ENCODE data around the gene SLIRP.
"Not testable (repeated sequence)": the region's sequence is repeated elsewhere in the genome, so short reads cannot be mapped to it uniquely, and the experiment has no call there.

Gene SLIRP

DNA sequence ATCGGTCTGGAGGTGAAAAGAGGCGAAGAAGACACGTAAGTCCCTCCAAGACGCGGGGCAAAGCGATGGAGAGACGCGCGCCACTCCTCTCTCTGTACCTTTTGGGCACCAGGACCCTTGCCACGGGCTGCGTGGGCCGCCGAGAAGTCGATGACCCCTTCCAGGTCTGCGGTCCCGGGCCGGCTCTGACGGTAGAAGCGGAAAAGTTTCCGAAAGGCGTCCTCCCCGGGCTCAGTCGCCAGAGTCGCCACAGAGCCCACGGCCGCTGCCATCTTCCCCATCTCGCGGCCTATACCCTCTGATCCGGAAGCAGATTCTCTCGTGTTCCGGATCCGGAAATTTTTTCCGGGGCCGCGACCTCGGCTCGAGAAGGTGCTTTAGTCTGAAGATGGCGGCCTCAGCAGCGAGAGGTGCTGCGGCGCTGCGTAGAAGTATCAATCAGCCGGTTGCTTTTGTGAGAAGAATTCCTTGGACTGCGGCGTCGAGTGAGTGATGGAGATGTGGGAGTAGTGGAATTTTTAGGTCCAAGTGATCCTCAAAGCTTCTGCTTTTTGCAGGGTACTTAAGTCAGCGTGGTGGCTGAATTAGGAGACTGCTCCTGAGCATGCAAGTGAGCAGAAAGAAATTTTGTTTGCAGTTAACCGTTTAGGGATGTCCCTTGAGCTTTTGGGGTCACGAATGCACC is at the start of gene SLIRP, which contains the start of gene ALKBH1:
TSS of gene SLIRP (plus strand) at position 380 of the 685 bp plus-strand sequence. CDS start at position 389, 9 bp downstream.
TSS of gene ALKBH1 (minus strand) at position 300 of the 685 bp plus-strand sequence. CDS start at position 281, 19 bp downstream.
- Mint-ChIP-seq H3K4me1 (ENCODE audit: low read depth) (peaks cover 29% of the 10 kb centered on the region), H3K4me3 (peak within 1 kb of the TSS; percentile 82)

DNA sequence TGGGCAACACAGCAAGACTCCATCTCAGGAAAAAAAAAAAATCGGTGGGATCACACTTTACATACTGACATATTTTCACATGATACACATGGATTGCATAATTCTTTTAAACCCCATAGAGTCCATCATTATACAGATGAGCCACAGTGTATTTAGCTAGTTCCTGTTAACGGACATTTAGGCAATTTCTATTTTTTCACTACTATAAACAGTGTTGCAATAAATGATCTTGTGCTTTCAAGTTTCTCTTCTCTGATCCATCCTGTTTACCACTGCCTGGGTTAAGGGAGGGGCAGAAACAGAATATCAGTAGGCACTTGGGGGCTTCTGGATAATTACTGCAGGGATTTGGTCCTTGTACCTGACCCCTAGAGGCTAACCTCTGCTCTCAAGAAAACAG is 48.1 kb upstream of the SLIRP start:
- Mint-ChIP-seq H3K36me3 (ENCODE audit: low read depth) (no peaks in the 10 kb centered on the region), H3K4me3 (no peak overlapping the region), H3K4me1 (ENCODE audit: low read depth) (peaks cover 53% of the 10 kb centered on the region), H3K27me3 (no peaks in the 10 kb centered on the region), H3K9me3 (no peaks in the 10 kb centered on the region), H3K27ac (peak overlapping the region; percentile 61)
- intact Hi-C loops (cut with micrococcal nuclease), result loop anchor here (10.0 kb wide), 1 partner anchor 905 kb away; no protein-coding TSS in a partner anchor

More for the DNA sequence above, at the start of gene SLIRP, which contains the start of gene ALKBH1:
- intact Hi-C loops (cut with micrococcal nuclease), result loop anchor here (1.0 to 5.0 kb wide), 3 partner anchors 53 to 251 kb away; partner anchors contain the start of genes ADCK1, SNW1 and VIPAS39
- no peaks in the 10 kb centered on the region for H3K27me3 Mint-ChIP-seq
- peaks cover 72% of the 10 kb centered on the region for H3K36me3 Mint-ChIP-seq (ENCODE audit: low read depth)
- H3K9me3 Mint-ChIP-seq, result no peaks in the 10 kb centered on the region
- H3K27ac Mint-ChIP-seq, result peak within 1 kb of the TSS; percentile 80

DNA sequence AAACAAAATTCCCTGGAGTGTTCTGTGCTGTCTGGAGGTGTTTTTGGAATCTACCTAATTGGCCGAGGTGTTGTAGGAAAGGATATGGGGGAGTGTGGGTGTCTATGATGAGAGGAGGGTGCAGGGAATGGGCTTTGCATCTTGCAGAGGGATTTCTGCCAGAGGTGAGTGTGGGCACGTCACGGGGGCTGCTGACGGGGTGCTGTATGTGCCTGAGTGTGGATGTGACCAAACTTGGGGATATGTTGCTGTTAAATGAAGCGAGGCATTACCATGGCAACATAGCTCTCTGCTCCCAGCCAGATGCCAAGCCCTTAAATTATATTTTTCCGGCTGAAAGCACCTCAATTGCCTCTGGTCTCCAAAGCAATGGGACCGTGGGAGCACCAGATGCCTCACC is 47.1 kb upstream of the SLIRP start:
- Mint-ChIP-seq H3K27ac (no peak overlapping the region), H3K9me3 (no peaks in the 10 kb centered on the region), H3K27me3 (no peaks in the 10 kb centered on the region), H3K4me1 (ENCODE audit: low read depth) (peaks cover 47% of the 10 kb centered on the region), H3K4me3 (no peak overlapping the region), H3K36me3 (ENCODE audit: low read depth) (no peaks in the 10 kb centered on the region)
- intact Hi-C loops (cut with micrococcal nuclease), result no loop called here

DNA sequence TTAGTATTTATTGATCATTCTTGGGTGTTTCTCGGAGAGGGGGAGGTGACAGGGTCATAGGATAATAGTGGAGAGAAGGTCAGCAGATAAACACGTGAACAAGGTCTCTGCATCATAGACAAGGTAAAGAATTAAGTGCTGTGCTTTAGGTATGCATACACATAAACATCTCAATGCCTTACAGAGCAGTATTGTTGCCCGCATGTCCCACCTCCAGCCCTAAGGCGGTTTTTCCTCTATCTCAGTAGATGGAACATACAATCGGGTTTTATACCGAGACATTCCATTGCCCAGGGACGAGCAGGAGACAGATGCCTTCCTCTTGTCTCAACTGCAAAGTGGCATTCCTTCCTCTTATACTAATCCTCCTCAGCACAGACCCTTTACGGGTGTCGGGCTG is 46.3 kb upstream of the SLIRP start:
- H3K36me3 Mint-ChIP-seq (ENCODE audit: low read depth); H3K27ac Mint-ChIP-seq; H3K27me3 Mint-ChIP-seq; H3K9me3 Mint-ChIP-seq; intact Hi-C loops (cut with micrococcal nuclease); H3K4me3 Mint-ChIP-seq: not testable (repeated sequence)
- peaks cover 48% of the 10 kb centered on the region for H3K4me1 Mint-ChIP-seq (ENCODE audit: low read depth)

DNA sequence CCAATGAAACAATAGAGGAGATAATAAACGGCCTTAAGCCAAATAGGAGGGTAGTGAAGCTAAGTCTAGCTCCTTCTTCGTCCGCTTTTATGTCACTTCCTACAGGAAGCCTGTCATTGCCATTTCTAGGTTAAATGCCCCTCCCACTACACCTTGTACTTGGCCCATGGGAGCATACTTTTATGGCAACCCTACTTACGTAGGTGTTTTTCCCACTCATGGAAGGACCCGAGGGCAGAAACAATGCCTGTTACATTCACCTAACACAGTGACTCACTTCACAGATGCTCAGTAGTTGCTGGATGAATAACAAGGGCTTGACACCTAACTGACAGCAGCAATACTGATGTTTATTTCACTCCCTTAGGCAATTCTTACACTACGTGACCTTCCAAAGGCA is 44.6 kb upstream of the SLIRP start:
- Mint-ChIP-seq H3K9me3 (no peaks in the 10 kb centered on the region), H3K27me3 (no peaks in the 10 kb centered on the region), H3K36me3 (ENCODE audit: low read depth) (no peaks in the 10 kb centered on the region), H3K4me1 (ENCODE audit: low read depth) (peaks cover 54% of the 10 kb centered on the region), H3K4me3 (no peak overlapping the region), H3K27ac (no peak overlapping the region)
- intact Hi-C loops (cut with micrococcal nuclease), result no loop called here

DNA sequence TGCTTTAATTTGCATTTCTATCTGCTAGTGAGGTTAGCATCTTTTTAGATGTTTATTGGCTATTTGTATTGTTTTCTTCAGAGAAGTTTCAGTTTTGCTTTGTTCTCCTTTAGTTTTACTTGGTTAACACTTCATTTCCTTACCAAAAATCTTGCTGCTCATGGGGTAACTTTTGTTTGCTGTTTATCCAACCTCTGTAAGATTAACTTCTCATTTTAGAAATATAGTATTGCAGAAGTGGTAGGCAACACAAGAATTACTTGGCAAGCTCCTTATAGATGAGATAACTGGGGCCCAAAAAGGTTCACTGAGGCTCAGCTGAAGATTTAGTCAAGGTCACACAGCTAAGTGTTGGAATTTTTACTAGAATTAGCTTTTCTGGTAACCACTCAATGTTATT is 40.6 kb upstream of the SLIRP start:
- H3K27me3 Mint-ChIP-seq, result no peaks in the 10 kb centered on the region
- H3K27ac Mint-ChIP-seq, result no peak overlapping the region
- intact Hi-C loops (cut with micrococcal nuclease), result no loop called here
- H3K36me3 Mint-ChIP-seq (ENCODE audit: low read depth), result peaks cover 5% of the 10 kb centered on the region
- H3K4me3 Mint-ChIP-seq, result no peak overlapping the region
- no peaks in the 10 kb centered on the region for H3K9me3 Mint-ChIP-seq
- peaks cover 26% of the 10 kb centered on the region for H3K4me1 Mint-ChIP-seq (ENCODE audit: low read depth)

DNA sequence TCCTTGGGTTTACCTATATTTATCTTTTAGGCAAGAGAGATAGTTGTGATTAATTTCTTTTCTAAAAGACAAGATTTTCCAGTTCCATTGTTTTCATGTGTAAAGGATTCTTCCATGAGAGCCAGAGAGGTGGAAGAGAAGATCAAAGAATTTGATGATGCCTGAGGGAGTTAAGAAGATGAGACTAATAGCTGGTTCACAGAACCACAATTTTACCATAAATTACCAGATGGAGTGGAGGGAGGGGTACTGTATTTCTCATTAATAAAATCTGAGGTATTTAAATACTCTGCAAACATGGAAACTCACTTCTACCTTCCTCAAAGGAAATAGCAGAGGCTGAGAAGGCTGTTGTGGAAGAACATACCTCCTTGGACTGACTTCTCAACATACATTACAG is 34.7 kb upstream of the SLIRP start:
- Mint-ChIP-seq H3K4me3 (no peak overlapping the region), H3K27me3 (no peaks in the 10 kb centered on the region), H3K27ac (no peak overlapping the region), H3K36me3 (ENCODE audit: low read depth) (peaks cover 56% of the 10 kb centered on the region), H3K4me1 (ENCODE audit: low read depth) (peaks cover 5% of the 10 kb centered on the region), H3K9me3 (no peaks in the 10 kb centered on the region)
- intact Hi-C loops (cut with micrococcal nuclease), result no loop called here

DNA sequence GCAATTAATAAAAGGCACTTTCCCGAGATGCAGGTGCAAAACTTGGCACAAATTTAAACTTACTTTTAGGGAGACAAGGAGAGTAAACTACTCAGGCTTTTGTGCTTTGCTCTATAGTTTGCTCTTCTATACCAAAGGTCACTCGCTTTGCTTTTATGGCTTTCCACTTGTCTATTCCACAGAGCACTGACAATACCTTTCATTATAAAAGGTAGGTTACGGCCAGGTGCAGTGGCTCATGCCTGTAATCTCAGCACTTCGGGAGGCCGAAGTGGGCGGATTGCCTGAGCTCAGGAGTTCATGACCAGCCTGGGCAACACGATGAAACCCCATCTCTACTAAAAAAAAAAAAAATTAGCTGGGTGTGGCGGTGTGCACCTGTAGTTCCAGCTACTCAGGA is 33.0 kb upstream of the SLIRP start:
- Mint-ChIP-seq H3K27ac (peak overlapping the region; percentile 13), H3K36me3 (ENCODE audit: low read depth) (peaks cover 74% of the 10 kb centered on the region), H3K9me3 (no peaks in the 10 kb centered on the region), H3K27me3 (no peaks in the 10 kb centered on the region), H3K4me1 (ENCODE audit: low read depth) (no peaks in the 10 kb centered on the region), H3K4me3 (no peak overlapping the region)
- intact Hi-C loops (cut with micrococcal nuclease), result no loop called here

DNA sequence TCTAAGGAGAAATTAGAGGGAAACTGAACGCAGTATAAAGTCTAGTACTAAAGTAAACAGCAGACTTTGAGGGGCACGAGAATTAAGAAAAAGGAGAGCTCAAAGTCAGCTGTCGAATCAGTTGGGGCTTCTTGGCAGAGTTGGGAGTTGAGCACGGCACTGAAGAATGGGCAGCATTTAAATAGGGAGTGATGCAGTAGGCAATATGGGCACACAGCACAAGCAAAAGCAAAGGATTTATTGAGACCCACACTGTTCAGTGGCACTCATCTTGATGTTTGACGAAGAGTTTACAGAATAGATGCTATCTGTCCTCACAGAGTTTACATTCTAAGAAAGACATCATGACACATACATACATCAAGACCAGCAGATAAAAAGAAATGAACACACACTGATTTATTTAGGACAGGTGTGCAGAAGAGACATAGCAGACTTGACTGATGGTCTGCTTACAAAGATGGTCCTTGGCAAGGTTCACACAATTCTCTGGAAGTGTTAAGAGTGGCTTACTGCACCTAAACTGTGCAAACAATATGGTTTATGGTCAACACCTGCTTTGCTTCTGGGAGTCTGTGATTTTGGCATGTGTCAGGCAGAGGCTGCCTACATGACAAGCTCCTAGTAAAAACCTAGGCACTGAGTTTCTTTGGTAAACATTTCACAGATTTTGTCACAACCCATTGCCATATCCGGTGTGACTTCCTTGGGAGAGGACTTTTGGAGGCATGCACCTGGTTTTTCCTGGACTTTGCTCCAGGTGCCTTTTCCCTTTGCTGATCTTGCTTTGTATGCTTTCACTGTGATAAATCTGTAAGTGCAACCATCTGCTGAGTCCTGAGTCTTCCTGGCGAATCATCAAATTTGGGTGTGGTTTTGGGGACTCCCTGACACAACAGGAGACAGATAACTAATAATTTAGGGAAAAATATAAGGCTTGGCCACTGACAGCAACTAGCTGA is 26.4 kb upstream of the SLIRP start:
- no peaks in the 10 kb centered on the region for H3K27me3 Mint-ChIP-seq
- H3K9me3 Mint-ChIP-seq, result no peaks in the 10 kb centered on the region
- intact Hi-C loops (cut with micrococcal nuclease), result no loop called here
- H3K27ac Mint-ChIP-seq, result no peak overlapping the region
- no peak overlapping the region for H3K4me3 Mint-ChIP-seq
- peaks cover 75% of the 10 kb centered on the region for H3K36me3 Mint-ChIP-seq (ENCODE audit: low read depth)
- no peaks in the 10 kb centered on the region for H3K4me1 Mint-ChIP-seq (ENCODE audit: low read depth)

DNA sequence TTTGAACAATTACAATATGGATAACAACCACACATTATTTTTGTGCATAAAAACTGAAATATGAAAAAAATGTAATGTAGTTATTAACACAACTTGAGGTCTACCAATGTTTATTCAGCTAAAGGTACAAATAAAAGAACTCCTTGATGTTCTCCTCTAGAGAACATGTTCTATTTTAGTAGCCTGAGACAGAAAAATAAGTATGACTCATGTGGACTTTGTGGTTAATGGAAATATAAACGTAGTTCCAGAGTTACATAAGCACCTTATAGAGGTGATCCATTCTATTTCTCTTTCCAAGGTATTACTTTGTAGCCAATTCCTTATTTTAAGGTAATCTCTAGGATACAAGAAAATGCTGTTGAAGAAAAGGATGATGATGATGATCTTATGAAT is 25.7 kb upstream of the SLIRP start:
- intact Hi-C loops (cut with micrococcal nuclease), result no loop called here
- Mint-ChIP-seq H3K36me3 (ENCODE audit: low read depth) (peaks cover 79% of the 10 kb centered on the region), H3K9me3 (no peaks in the 10 kb centered on the region), H3K27ac (no peak overlapping the region), H3K4me1 (ENCODE audit: low read depth) (no peaks in the 10 kb centered on the region), H3K27me3 (no peaks in the 10 kb centered on the region), H3K4me3 (no peak overlapping the region)

DNA sequence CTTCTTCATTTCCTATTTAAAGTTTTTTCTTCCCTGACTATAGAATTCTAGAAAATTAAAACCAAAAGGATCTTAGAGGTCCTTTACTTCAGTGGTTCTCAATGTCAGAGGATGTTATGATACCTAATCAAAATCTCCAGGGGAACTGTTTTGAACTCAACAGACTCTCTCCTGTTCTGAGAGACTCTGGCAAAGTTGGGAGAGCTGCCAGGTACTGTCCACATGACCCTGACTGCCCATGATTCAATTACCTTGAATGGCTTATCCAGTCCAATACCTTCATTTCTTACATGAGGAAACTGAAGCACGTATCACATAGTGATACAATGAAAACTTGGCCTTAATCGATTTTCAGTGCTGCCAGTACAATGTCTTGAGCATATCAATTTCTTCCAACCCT is 16.6 kb upstream of the SLIRP start:
- H3K4me3 Mint-ChIP-seq, result no peak overlapping the region
- H3K27ac Mint-ChIP-seq, result no peak overlapping the region
- intact Hi-C loops (cut with micrococcal nuclease), result no loop called here
- H3K27me3 Mint-ChIP-seq, result no peaks in the 10 kb centered on the region
- peaks cover 88% of the 10 kb centered on the region for H3K36me3 Mint-ChIP-seq (ENCODE audit: low read depth)
- no peaks in the 10 kb centered on the region for H3K9me3 Mint-ChIP-seq
- H3K4me1 Mint-ChIP-seq (ENCODE audit: low read depth), result peaks cover 5% of the 10 kb centered on the region

DNA sequence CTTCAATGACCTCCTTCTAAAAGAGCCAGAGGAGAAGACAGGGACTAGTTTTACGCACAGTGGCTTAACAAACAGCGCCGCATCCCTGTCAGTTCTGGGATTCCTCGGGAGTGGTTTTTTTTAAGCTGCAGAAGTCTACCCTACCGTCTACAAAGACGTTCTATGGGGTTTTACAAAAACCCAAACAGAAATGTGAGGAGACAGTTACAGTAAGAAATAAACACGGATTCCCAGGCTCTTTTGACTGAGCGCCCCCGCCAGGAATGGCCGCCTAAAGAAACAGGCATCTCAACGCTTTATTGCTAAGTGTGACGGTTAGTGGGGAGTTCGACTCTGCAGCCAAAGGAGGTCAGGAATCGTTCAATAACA is 564 bp upstream of the SLIRP start:
- Mint-ChIP-seq H3K4me3 (peak overlapping the region; percentile 82), H3K27me3 (no peaks in the 10 kb centered on the region), H3K4me1 (ENCODE audit: low read depth) (peaks cover 29% of the 10 kb centered on the region), H3K36me3 (ENCODE audit: low read depth) (peaks cover 72% of the 10 kb centered on the region), H3K9me3 (no peaks in the 10 kb centered on the region), H3K27ac (peak overlapping the region; percentile 80)
- intact Hi-C loops (cut with micrococcal nuclease), result loop anchor here (5.0 kb wide), 1 partner anchor 95 kb away; the partner anchor contains the start of gene ADCK1

DNA sequence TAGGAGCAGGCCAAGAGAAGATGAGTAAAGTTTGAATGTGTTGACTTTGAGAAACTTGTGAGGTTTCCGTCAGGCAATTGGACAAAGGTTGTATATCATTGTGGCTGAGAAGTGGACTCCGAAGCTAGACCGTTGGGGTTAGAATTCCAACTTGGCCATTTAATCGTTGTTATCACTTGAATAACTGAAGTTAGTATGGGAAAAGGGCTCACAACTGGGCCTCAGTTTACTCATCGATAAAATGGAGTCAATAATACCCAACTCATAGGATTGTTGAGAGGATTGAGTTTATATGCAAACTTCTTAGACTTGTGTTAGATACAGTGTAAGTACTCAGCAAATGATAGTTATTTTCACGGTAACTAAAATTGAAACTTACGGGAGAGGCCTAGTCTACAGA is 846 bp downstream of the SLIRP start:
- H3K4me1 Mint-ChIP-seq (ENCODE audit: low read depth), result peaks cover 29% of the 10 kb centered on the region
- peak overlapping the region; percentile 80 for H3K27ac Mint-ChIP-seq
- intact Hi-C loops (cut with micrococcal nuclease), result loop anchor here (1.0 to 5.0 kb wide), 3 partner anchors 52 to 251 kb away; partner anchors contain the start of genes ADCK1, SNW1 and VIPAS39
- no peaks in the 10 kb centered on the region for H3K9me3 Mint-ChIP-seq
- peaks cover 71% of the 10 kb centered on the region for H3K36me3 Mint-ChIP-seq (ENCODE audit: low read depth)
- H3K27me3 Mint-ChIP-seq, result no peaks in the 10 kb centered on the region
- H3K4me3 Mint-ChIP-seq, result peak overlapping the region; percentile 82

DNA sequence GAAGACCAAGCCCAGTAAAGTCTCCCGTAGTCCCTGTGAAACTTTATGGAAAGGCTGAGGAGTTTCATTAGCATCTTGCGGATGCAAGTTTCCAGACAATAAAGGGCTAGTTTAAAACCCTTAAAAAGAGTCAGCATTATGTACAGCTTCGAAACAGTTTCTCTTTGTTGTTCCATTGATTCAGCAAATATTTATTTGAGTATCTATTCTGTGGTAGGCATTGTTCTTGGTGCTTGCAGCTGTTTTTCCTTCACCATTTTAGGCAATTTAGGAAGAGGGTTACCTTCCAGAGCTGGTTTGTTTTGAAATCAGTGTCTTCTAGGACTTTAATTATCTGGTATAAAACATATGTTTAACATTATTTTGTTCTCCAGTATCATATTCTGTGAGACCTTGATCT is 1.5 kb downstream of the SLIRP start:
- Mint-ChIP-seq H3K4me3 (no peak overlapping the region), H3K27ac (no peak overlapping the region), H3K27me3 (no peaks in the 10 kb centered on the region), H3K4me1 (ENCODE audit: low read depth) (peaks cover 29% of the 10 kb centered on the region), H3K9me3 (no peaks in the 10 kb centered on the region), H3K36me3 (ENCODE audit: low read depth) (peaks cover 71% of the 10 kb centered on the region)
- intact Hi-C loops (cut with micrococcal nuclease), result loop anchor here (2.0 to 5.0 kb wide), 2 partner anchors 51 to 93 kb away; partner anchors contain the start of genes ADCK1 and SNW1
